HepG2 (cell line): ENCODE measurements around the gene DDX54. TPM values are rescaled to one million over a fixed set of nuclear protein-coding genes. Genes with fewer than 3 reads are reported as not detected.

Experiments used
- ATAC-seq: fragments of 200-7000 bp; cut with Tn5 transposase; 3 replicates; pipeline ENCODE4 v1.9.1; 2020; ENCODE audit warnings: mild to moderate bottlenecking, moderate library complexity
- BruUV-seq: library from RNA; stranded (reverse); fragments of 400-500 nt; replicated peaks from 2 replicates; lab custom pipeline; 2021; lab: Mats Ljungman, UMichigan
- CTCF ChIA-PET: fragments of 300-600 bp; formaldehyde crosslinking; extraction: SDS; loops from one replicate; lab custom pipeline; 2021; ENCODE audit warnings: low total read pairs, inconsistent platforms, low intra/inter-chr PET ratio; lab: Yijun Ruan, JAX
- POLR2A ChIA-PET: fragments of 350-600 bp; sonication (Branson Sonifier 250); formaldehyde crosslinking; loops from one replicate; lab custom pipeline; 2020; ENCODE audit warnings: antibody characterized with exemption, inconsistent platforms; lab: Yijun Ruan, JAX
- DNase-seq: peaks from one replicate; pipeline ENCODE4 v3.0.0-alpha.2; 2015; ENCODE audit warnings: low spot score
- FAIRE-seq: peaks from 3 replicates; lab custom pipeline; 2011; peaks lifted over from hg19 to GRCh38; lab: Jason Lieb, UNC
- H2AFZ ChIP-seq: one replicate; pipeline ENCODE4 v1.6.1; 2011; ENCODE audit warnings: low read length, inconsistent platforms
- H3K27ac ChIP-seq: fragments of 300-600 bp; 3 replicates; pipeline ENCODE4 v1.8.0; 2011; ENCODE audit warnings: mixed run types, mild to moderate bottlenecking, mixed read lengths, low read length, inconsistent platforms; ENCODE audit not compliant: insufficient read depth; ENCODE audit errors: extremely low read length
- H3K27me3 ChIP-seq, 2 experiments: fragments of 200-600 bp in 1 of 2; 2 replicates in 1 of 2; 3 replicates in 1 of 2; pipeline versions ENCODE4 v1.6.0 to v1.8.0; 2011; ENCODE audit warnings: low read length in 2 of 2, mild to moderate bottlenecking in 2 of 2, moderate library complexity in 2 of 2, inconsistent platforms in 1 of 2; ENCODE audit not compliant: insufficient read depth in 2 of 2, control insufficient read depth in 1 of 2
- H3K36me3 ChIP-seq, 2 experiments: fragments of 200-600 bp in 1 of 2; replicated peaks in 1 of 2; 2 replicates in 1 of 2; 3 replicates in 1 of 2; pipeline versions ENCODE4 v1.5.1 to v1.8.0; 2011; ENCODE audit warnings: low read length in 2 of 2, inconsistent platforms in 1 of 2; ENCODE audit not compliant: insufficient read depth in 2 of 2, control insufficient read depth in 1 of 2
- H3K4me1 ChIP-seq: 2 replicates; pipeline ENCODE4 v1.5.1; 2012; ENCODE audit warnings: low read length, inconsistent platforms; ENCODE audit not compliant: insufficient read depth
- H3K4me2 ChIP-seq: 2 replicates; pipeline ENCODE4 v1.6.0; 2011; ENCODE audit warnings: low read depth, low read length, inconsistent platforms
- H3K4me3 ChIP-seq, 3 experiments: fragments of 200-600 bp in 1 of 3; sonication (generic), shearing (Covaris generic) in 1 of 3; replicated peaks in 1 of 3; 2 replicates each; pipeline ENCODE4 v1.5.1; 2011 to 2016; ENCODE audit warnings: low read length in 3 of 3, inconsistent platforms in 2 of 3, low read depth in 2 of 3, mild to moderate bottlenecking in 2 of 3, control low read depth in 1 of 3, mixed read lengths in 1 of 3; ENCODE audit not compliant: insufficient read depth in 1 of 3
- H3K79me2 ChIP-seq: one replicate; pipeline ENCODE4 v1.6.1; 2011; ENCODE audit warnings: low read length, inconsistent platforms; ENCODE audit not compliant: insufficient read depth
- H3K9ac ChIP-seq: 2 replicates; pipeline ENCODE4 v1.6.0; 2011; ENCODE audit warnings: mild to moderate bottlenecking, low read depth, low read length, inconsistent platforms; ENCODE audit not compliant: insufficient read depth
- H3K9me3 ChIP-seq: 2 replicates; pipeline ENCODE4 v1.5.1; 2012; ENCODE audit warnings: mild to moderate bottlenecking, low read length
- H4K20me1 ChIP-seq: 2 replicates; pipeline ENCODE4 v1.6.0; 2011; ENCODE audit warnings: inconsistent platforms, mild to moderate bottlenecking, low read length, moderate library complexity; ENCODE audit not compliant: insufficient read depth
- RFX3 ChIP-seq: IDR thresholded peaks from 2 replicates; pipeline ENCODE4 v1.6.1; 2016; ENCODE audit warnings: missing biosample characterization, missing genetic modification reagents
- TCF12 ChIP-seq, 2 experiments: fragments of 450-650 bp in 1 of 2; sonication (generic) in 1 of 2; formaldehyde crosslinking in 1 of 2; IDR thresholded peaks; 2 replicates each; pipeline versions ENCODE4 v1.6.1 to v1.8.0; 2017 to 2022; ENCODE audit warnings: antibody characterized with exemption in 1 of 2, mild to moderate bottlenecking in 1 of 2, missing genetic modification reagents in 1 of 2, moderate library complexity in 1 of 2
- TOE1 ChIP-seq: sonication (generic); formaldehyde crosslinking; IDR thresholded peaks from 2 replicates; pipeline ENCODE4 v1.4.0; 2020; ENCODE audit warnings: mild to moderate bottlenecking, missing genetic modification reagents
- ZBTB40 ChIP-seq, 2 experiments: fragments of 450-650 bp in 1 of 2; sonication (generic) in 1 of 2; formaldehyde crosslinking in 1 of 2; IDR thresholded peaks; 2 replicates each; pipeline versions ENCODE4 v1.6.1 to v1.8.0; 2016 to 2022; ENCODE audit warnings: antibody characterized with exemption in 1 of 2, mild to moderate bottlenecking in 1 of 2, missing genetic modification reagents in 1 of 2
- ZBTB8A ChIP-seq: sonication (generic); formaldehyde crosslinking; IDR thresholded peaks from 2 replicates; pipeline ENCODE4 v1.4.0; 2020; ENCODE audit warnings: mild to moderate bottlenecking, low read depth, missing genetic modification reagents, borderline replicate concordance
- ZMYM3 ChIP-seq: sonication (generic); formaldehyde crosslinking; IDR thresholded peaks from 2 replicates; pipeline ENCODE4 v1.5.1; 2020; ENCODE audit warnings: mild to moderate bottlenecking, missing genetic modification reagents
- ZNF224 ChIP-seq: sonication (generic); formaldehyde crosslinking; IDR thresholded peaks from 2 replicates; pipeline ENCODE4 v1.5.0; 2020; ENCODE audit warnings: mild to moderate bottlenecking, missing genetic modification reagents
- ZNF230 ChIP-seq: sonication (generic); formaldehyde crosslinking; IDR thresholded peaks from 2 replicates; pipeline ENCODE4 v1.4.0; 2020; ENCODE audit warnings: mild to moderate bottlenecking, missing genetic modification reagents
- ZNF790 ChIP-seq: sonication (generic); formaldehyde crosslinking; IDR thresholded peaks from 2 replicates; pipeline ENCODE4 v1.8.0; 2022; ENCODE audit warnings: missing genetic modification reagents, mild to moderate bottlenecking, borderline replicate concordance
- WGBS: methylation state at CpG from one replicate; pipeline ENCODE4 v1.1.6; 2017; ENCODE audit warnings: low lambda C conversion rate; 5-methylcytosine and 5-hydroxymethylcytosine counted together
- in situ Hi-C: cut with HindIII; loops from 2 replicates; pipeline ENCODE4 v1.10.0; 2017; ENCODE audit warnings: low pct_unique_long_range_greater_than_20kb; ENCODE audit not compliant: extremely low pct_ligation_motif_present
- intact Hi-C: fragments of 100-400 bp; cut with micrococcal nuclease; formaldehyde crosslinking; loops from one replicate; pipeline ENCODE4 v1.10.0; 2022; ENCODE audit not compliant: unreplicated experiment
- polyA plus RNA-seq, 8 experiments: library from polyadenylated mRNA; depleted of rRNA in 3 of 8; stranded (reverse) in 7 of 8; unstranded in 1 of 8; fragments of >200 nt; fragmentation: Illumina TruSeq in 4 of 8; extraction: Trizol in 4 of 8; gene quantifications; 2 replicates each; pipeline versions ENCODE4 v1.2.1 to v1.2.3, GENCODE V29; 2011 to 2016; ENCODE audit warnings: low read depth in 4 of 8, missing spikeins in 1 of 8, mixed read lengths in 1 of 8; ENCODE audit not compliant: insufficient read depth in 1 of 8
- total RNA-seq, 5 experiments: library from RNA; depleted of rRNA; stranded (reverse); fragments of >200 nt; fragmentation: Illumina TruSeq; extraction: Trizol; gene quantifications; 2 replicates each; pipeline ENCODE4 v1.2.3, GENCODE V29; 2016; ENCODE audit warnings: low read depth in 1 of 5

Gene DDX54
- total and polyA plus RNA-seq, 2 of the 13 experiments (the other 11 are each of a cell fraction or from before 2014, with no cell fraction given): 59.7 to 61.1 TPM

GRCh38 chr12:113207613-113208040 lies 22.3 kb upstream of the DDX54 start:
- 81% methylated on average over 6 of the region's 6 CpGs for WGBS
- CTCF ChIA-PET: no interaction called here
- DNase-seq (no peak), ATAC-seq (no peak)
- intact Hi-C loops: no loop called here
- Histone ChIP-seq H3K27me3 (no peaks in the 10 kb centered on the region), H3K36me3 (no peaks in the 10 kb centered on the region), H2AFZ (no peak overlapping the region), H3K4me1 (peaks cover 49% of the 10 kb centered on the region)
- TF ChIP-seq TOE1 (CRISPR knock-in tag) (no peak), ZNF224 (CRISPR knock-in tag) (no peak), RFX3 (CRISPR knock-in tag) (no peak), ZNF230 (CRISPR knock-in tag) (no peak), ZBTB8A (no peak), ZMYM3 (no peak), TCF12 (IDR thresholded peaks at IDR 0.05) (no peak), TCF12 (CRISPR knock-in tag; IDR thresholded peaks at IDR 0.05) (no peak), ZNF790 (no peak), ZBTB40 (IDR thresholded peaks at IDR 0.05) (no peak), ZBTB40 (CRISPR knock-in tag; IDR thresholded peaks at IDR 0.05) (no peak)
- TF ChIP-seq, all 625 proteins: peak for 0
- Histone ChIP-seq H3K9me3 (no peaks in the 10 kb centered on the region), H3K79me2 (no peaks in the 10 kb centered on the region), H3K27ac (no peak overlapping the region), H3K9ac (no peak overlapping the region), H4K20me1 (no peaks in the 10 kb centered on the region), H3K4me2 (no peak overlapping the region), H3K4me3 (no peak overlapping the region)
- POLR2A ChIA-PET: interaction anchor here (1.4 to 3.8 kb wide), 2 partner anchors 14 to 23 kb away, joined by 6 to 39 read pairs; partner anchors contain the start of gene TPCN1
- FAIRE-seq: no peak
- in situ Hi-C loops: no loop called here
- BruUV-seq: no TSS peak
